ENCODE data around the gene TNRC18.
A peak's percentile ranks its signal among the peaks of the same experiment; 100 is the strongest.

TNRC18 gene

GRCh38 chr7:5467645-5468044, 44.0 kb upstream of the TNRC18 start:
- no peak overlapping the region for H2AFZ ChIP-seq (ENCODE audit: low read length)
- no peak overlapping the region for H3K9ac ChIP-seq (ENCODE audit: low read depth, low read length, poor library complexity, severe bottlenecking)
- no peak overlapping the region for H3K4me2 ChIP-seq (ENCODE audit: low read depth, low read length, poor library complexity, severe bottlenecking)
- 0 out of 2 replicates have a peak, but pooled peaks cover 3% of the 10 kb centered on the region for H3F3A ChIP-seq (ENCODE audit: low read depth)
- no peaks in the 10 kb centered on the region for H3K9me3 ChIP-seq (ENCODE audit: insufficient read depth, low read depth, low read length)
- H4K20me1 ChIP-seq (ENCODE audit: insufficient read depth, low read length, poor library complexity, severe bottlenecking): no peaks in the 10 kb centered on the region
- H3K9me2 ChIP-seq (replicated peaks; ENCODE audit: low read depth, low read length): no peaks in the 10 kb centered on the region
- H3K79me2 ChIP-seq (ENCODE audit: insufficient read depth, low read length): no peaks in the 10 kb centered on the region
- H3K4me1 ChIP-seq (ENCODE audit: insufficient read depth, low read length, poor library complexity, severe bottlenecking): peaks cover 5% of the 10 kb centered on the region
- H3K36me3 ChIP-seq (ENCODE audit: insufficient read depth, low read length): no peaks in the 10 kb centered on the region
- H3K27me3 ChIP-seq (ENCODE audit: insufficient read depth, low read length, poor library complexity, severe bottlenecking): no peaks in the 10 kb centered on the region
- TF ChIP-seq CTCF (conservative IDR thresholded peaks at IDR 0.05; ENCODE audit: low read length): no peak
- TF ChIP-seq EZH2phosphoT487 (IDR thresholded peaks at IDR 0.05; ENCODE audit: borderline replicate concordance): no peak
- no peak overlapping the region for H3K4me3 ChIP-seq (ENCODE audit: low read length, poor library complexity, severe bottlenecking)

- no peaks in the 10 kb centered on the region for H3K9me2 ChIP-seq (replicated peaks; ENCODE audit: low read depth, low read length)
- peaks cover 3% of the 10 kb centered on the region; the same call in 1 of the 2 replicates for H3F3A ChIP-seq (ENCODE audit: low read depth)
- TF ChIP-seq CTCF (conservative IDR thresholded peaks at IDR 0.05; ENCODE audit: low read length) (no peak), EZH2phosphoT487 (IDR thresholded peaks at IDR 0.05; ENCODE audit: borderline replicate concordance) (no peak)
- H3K9ac ChIP-seq (ENCODE audit: low read depth, low read length, poor library complexity, severe bottlenecking): no peak overlapping the region
- H3K4me2 ChIP-seq (ENCODE audit: low read depth, low read length, poor library complexity, severe bottlenecking): no peak overlapping the region
- no peaks in the 10 kb centered on the region for H3K9me3 ChIP-seq (ENCODE audit: insufficient read depth, low read depth, low read length)
- no peaks in the 10 kb centered on the region for H3K36me3 ChIP-seq (ENCODE audit: insufficient read depth, low read length)
- H3K4me3 ChIP-seq (ENCODE audit: low read length, poor library complexity, severe bottlenecking): no peak overlapping the region
- peaks cover 16% of the 10 kb centered on the region for H3K4me1 ChIP-seq (ENCODE audit: insufficient read depth, low read length, poor library complexity, severe bottlenecking)
- H3K79me2 ChIP-seq (ENCODE audit: insufficient read depth, low read length): no peaks in the 10 kb centered on the region
- no peaks in the 10 kb centered on the region for H4K20me1 ChIP-seq (ENCODE audit: insufficient read depth, low read length, poor library complexity, severe bottlenecking)
- no peaks in the 10 kb centered on the region for H3K27me3 ChIP-seq (ENCODE audit: insufficient read depth, low read length, poor library complexity, severe bottlenecking)
- no peak overlapping the region for H2AFZ ChIP-seq (ENCODE audit: low read length)
Observed at GRCh38 chr7:5466551-5466950, 42.9 kb upstream of the TNRC18 start.

- H3K9me2 ChIP-seq (replicated peaks; ENCODE audit: low read depth, low read length): no peaks in the 10 kb centered on the region
- no peaks in the 10 kb centered on the region for H3K79me2 ChIP-seq (ENCODE audit: insufficient read depth, low read length)
- H3K4me2 ChIP-seq (ENCODE audit: low read depth, low read length, poor library complexity, severe bottlenecking): no peak overlapping the region
- peaks cover 3% of the 10 kb centered on the region; the same call in 1 of the 2 replicates for H3F3A ChIP-seq (ENCODE audit: low read depth)
- H3K27me3 ChIP-seq (ENCODE audit: insufficient read depth, low read length, poor library complexity, severe bottlenecking): no peaks in the 10 kb centered on the region
- H3K4me3 ChIP-seq (ENCODE audit: low read length, poor library complexity, severe bottlenecking): no peak overlapping the region
- no peaks in the 10 kb centered on the region for H3K36me3 ChIP-seq (ENCODE audit: insufficient read depth, low read length)
- no peaks in the 10 kb centered on the region for H4K20me1 ChIP-seq (ENCODE audit: insufficient read depth, low read length, poor library complexity, severe bottlenecking)
- H3K4me1 ChIP-seq (ENCODE audit: insufficient read depth, low read length, poor library complexity, severe bottlenecking): peaks cover 41% of the 10 kb centered on the region
- no peak overlapping the region for H2AFZ ChIP-seq (ENCODE audit: low read length)
- no peak for TF ChIP-seq CTCF (conservative IDR thresholded peaks at IDR 0.05; ENCODE audit: low read length)
- TF ChIP-seq EZH2phosphoT487 (IDR thresholded peaks at IDR 0.05; ENCODE audit: borderline replicate concordance): no peak
- peak overlapping the region; percentile 35 for H3K9ac ChIP-seq (ENCODE audit: low read depth, low read length, poor library complexity, severe bottlenecking)
- H3K9me3 ChIP-seq (ENCODE audit: insufficient read depth, low read depth, low read length): no peaks in the 10 kb centered on the region
Observed at GRCh38 chr7:5463031-5463430, 39.4 kb upstream of the TNRC18 start.
